ENCODE results near the gene CMTR1. TPM values are rescaled to one million over a fixed set of nuclear protein-coding genes. Genes with fewer than 3 reads are reported as not detected.

The CMTR1 gene
- polyA plus RNA-seq, 1 of the 3 experiments (the other 2 are of a cell fraction), result 19.8 TPM

- POLR2A ChIA-PET, result interaction anchor here (3.1 kb wide), 1 partner anchor 24 kb away, joined by 9 read pairs; the partner anchor contains the start of gene CMTR1
- peak overlapping the region; percentile 30; the same call in 1 of the 2 replicates for H3K9ac ChIP-seq
- CTCF ChIA-PET, result interaction anchor here (0.8 to 2.7 kb wide), 3 partner anchors 19 to 235 kb away, joined by 3 to 7 read pairs (median 3); no protein-coding TSS in a partner anchor
These were observed 24.0 kb downstream of the CMTR1 start for GRCh38 chr6:37456816-37457560.

More at GRCh38 chr6:37456816-37457560, 24.0 kb downstream of the CMTR1 start:
- H3K9me2 ChIP-seq, result no peaks in the 10 kb centered on the region
- no peak overlapping the region for H3K4me3 ChIP-seq (ENCODE audit: low read depth in 2 of 2, low read length in 1 of 2)
- H3K9me3 ChIP-seq, result no peaks in the 10 kb centered on the region
- H3K4me1 ChIP-seq (ENCODE audit: control insufficient read depth in 1 of 2, insufficient read depth in 2 of 2, low read depth in 1 of 2, low read length in 1 of 2), result peaks cover 16 to 75% of the 10 kb centered on the region in 2 experiments; a peak in 3 of 4 replicates
- no peaks in the 10 kb centered on the region for H3K27me3 ChIP-seq (ENCODE audit: insufficient read depth)
- no peak for DNase-seq
- 40% methylated on average over 6 of the region's 6 CpGs for WGBS (ENCODE audit: low lambda C conversion rate)
- TF ChIP-seq JUND (IDR thresholded peaks at IDR 0.05) (0 out of 2 replicates have a peak, but pooled peaks have one; percentile 13), EZH2phosphoT487 (IDR thresholded peaks at IDR 0.05; ENCODE audit: borderline replicate concordance, low read depth) (no peak), NFIC (IDR thresholded peaks at IDR 0.05; ENCODE audit: borderline replicate concordance) (peak; percentile 65), GATA2 (CRISPR knock-in tag; IDR thresholded peaks at IDR 0.05) (no peak), PBX3 (IDR thresholded peaks at IDR 0.05) (peak; percentile 29; the same call in 1 of the 2 replicates), RFX5 (IDR thresholded peaks at IDR 0.05; ENCODE audit: low read length) (no peak), MAX (IDR thresholded peaks at IDR 0.05; ENCODE audit: low read depth) (0 out of 2 replicates have a peak, but pooled peaks have one; percentile 21), TCF12 (IDR thresholded peaks at IDR 0.05) (peak; percentile 25; the same call in 1 of the 2 replicates), GABPA (IDR thresholded peaks at IDR 0.05; ENCODE audit: low read depth) (no peak), FOSL2 (IDR thresholded peaks at IDR 0.05; ENCODE audit: borderline replicate concordance, low read depth) (peak; percentile 10; the same call in 1 of the 2 replicates), MXI1 (IDR thresholded peaks at IDR 0.05; ENCODE audit: low read depth, low read length) (no peak), SIN3A (IDR thresholded peaks at IDR 0.05; ENCODE audit: borderline replicate concordance, low read depth, low read length) (no peak), ELF1 (IDR thresholded peaks at IDR 0.05) (no peak)
- TF ChIP-seq, protein P1, sequence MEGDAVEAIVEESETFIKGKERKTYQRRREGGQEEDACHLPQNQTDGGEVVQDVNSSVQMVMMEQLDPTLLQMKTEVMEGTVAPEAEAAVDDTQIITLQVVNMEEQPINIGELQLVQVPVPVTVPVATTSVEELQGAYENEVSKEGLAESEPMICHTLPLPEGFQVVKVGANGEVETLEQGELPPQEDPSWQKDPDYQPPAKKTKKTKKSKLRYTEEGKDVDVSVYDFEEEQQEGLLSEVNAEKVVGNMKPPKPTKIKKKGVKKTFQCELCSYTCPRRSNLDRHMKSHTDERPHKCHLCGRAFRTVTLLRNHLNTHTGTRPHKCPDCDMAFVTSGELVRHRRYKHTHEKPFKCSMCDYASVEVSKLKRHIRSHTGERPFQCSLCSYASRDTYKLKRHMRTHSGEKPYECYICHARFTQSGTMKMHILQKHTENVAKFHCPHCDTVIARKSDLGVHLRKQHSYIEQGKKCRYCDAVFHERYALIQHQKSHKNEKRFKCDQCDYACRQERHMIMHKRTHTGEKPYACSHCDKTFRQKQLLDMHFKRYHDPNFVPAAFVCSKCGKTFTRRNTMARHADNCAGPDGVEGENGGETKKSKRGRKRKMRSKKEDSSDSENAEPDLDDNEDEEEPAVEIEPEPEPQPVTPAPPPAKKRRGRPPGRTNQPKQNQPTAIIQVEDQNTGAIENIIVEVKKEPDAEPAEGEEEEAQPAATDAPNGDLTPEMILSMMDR (IDR thresholded peaks at IDR 0.05), result no peak
- TF ChIP-seq, protein P2, sequence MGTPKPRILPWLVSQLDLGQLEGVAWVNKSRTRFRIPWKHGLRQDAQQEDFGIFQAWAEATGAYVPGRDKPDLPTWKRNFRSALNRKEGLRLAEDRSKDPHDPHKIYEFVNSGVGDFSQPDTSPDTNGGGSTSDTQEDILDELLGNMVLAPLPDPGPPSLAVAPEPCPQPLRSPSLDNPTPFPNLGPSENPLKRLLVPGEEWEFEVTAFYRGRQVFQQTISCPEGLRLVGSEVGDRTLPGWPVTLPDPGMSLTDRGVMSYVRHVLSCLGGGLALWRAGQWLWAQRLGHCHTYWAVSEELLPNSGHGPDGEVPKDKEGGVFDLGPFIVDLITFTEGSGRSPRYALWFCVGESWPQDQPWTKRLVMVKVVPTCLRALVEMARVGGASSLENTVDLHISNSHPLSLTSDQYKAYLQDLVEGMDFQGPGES (IDR thresholded peaks at IDR 0.05; ENCODE audit: low read depth, low read length), result no peak
- no peaks in the 10 kb centered on the region for H4K20me1 ChIP-seq (ENCODE audit: insufficient read depth)
- no peak overlapping the region for H2AFZ ChIP-seq (ENCODE audit: low read depth)
- peaks cover 22 to 46% of the 10 kb centered on the region in 2 experiments for H3K36me3 ChIP-seq (replicated peaks in 1 of 2; ENCODE audit: control insufficient read depth in 1 of 2, insufficient read depth in 2 of 2, low read length in 1 of 2)
- peak overlapping the region; percentile 49 for H3K4me2 ChIP-seq
- peak overlapping the region; percentile 4 to 72; a peak in 3 of 4 replicates for H3K27ac ChIP-seq (ENCODE audit: low read depth in 2 of 2, low read length in 1 of 2)
- H3F3A ChIP-seq (replicated peaks; ENCODE audit: insufficient read depth), result peaks cover 14% of the 10 kb centered on the region
- no peaks in the 10 kb centered on the region for H3K79me2 ChIP-seq (ENCODE audit: insufficient read depth)

All from SK-N-SH (cell line).